Measurements from ENCODE around the gene TINAGL1. TPM values are rescaled to one million over a fixed set of nuclear protein-coding genes. Genes with fewer than 3 reads are reported as not detected.
A peak's percentile ranks its signal among the peaks of the same experiment; 100 is the strongest.

TINAGL1 gene
- total RNA-seq, 6 donors from 2014 or later = 71.3 to 191 (median 120) TPM

GRCh38 chr1:31570228-31570627 lies 6.1 kb upstream of the TINAGL1 start:
- DNase-seq = no peak
- Histone ChIP-seq H3K36me3 (no peaks in the 10 kb centered on the region), H3K27ac (no peak overlapping the region), H3K27me3 (no peaks in the 10 kb centered on the region), H3K9me3 (no peaks in the 10 kb centered on the region), H3K4me1 (peaks cover 26 to 48% (median 40%) of the 10 kb centered on the region in 4 donors), H3K4me3 (no peak overlapping the region)
- TF ChIP-seq EP300 (IDR thresholded peaks at IDR 0.05) = no peak
- TF ChIP-seq, protein P1, sequence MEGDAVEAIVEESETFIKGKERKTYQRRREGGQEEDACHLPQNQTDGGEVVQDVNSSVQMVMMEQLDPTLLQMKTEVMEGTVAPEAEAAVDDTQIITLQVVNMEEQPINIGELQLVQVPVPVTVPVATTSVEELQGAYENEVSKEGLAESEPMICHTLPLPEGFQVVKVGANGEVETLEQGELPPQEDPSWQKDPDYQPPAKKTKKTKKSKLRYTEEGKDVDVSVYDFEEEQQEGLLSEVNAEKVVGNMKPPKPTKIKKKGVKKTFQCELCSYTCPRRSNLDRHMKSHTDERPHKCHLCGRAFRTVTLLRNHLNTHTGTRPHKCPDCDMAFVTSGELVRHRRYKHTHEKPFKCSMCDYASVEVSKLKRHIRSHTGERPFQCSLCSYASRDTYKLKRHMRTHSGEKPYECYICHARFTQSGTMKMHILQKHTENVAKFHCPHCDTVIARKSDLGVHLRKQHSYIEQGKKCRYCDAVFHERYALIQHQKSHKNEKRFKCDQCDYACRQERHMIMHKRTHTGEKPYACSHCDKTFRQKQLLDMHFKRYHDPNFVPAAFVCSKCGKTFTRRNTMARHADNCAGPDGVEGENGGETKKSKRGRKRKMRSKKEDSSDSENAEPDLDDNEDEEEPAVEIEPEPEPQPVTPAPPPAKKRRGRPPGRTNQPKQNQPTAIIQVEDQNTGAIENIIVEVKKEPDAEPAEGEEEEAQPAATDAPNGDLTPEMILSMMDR (IDR thresholded peaks at IDR 0.05) = no peak
- TF ChIP-seq POLR2A (IDR thresholded peaks at IDR 0.05) = no peak
- no peak for TF ChIP-seq POLR2AphosphoS5 (IDR thresholded peaks at IDR 0.05)
- 69 to 81% methylated on average over 10 to 11 of the region's 11 CpGs for WGBS, 2 donors
- ATAC-seq (ENCODE audit: low FRiP score in 2 of 2) = no peak

- Histone ChIP-seq H3K27me3 (no peaks in the 10 kb centered on the region), H3K36me3 (no peaks in the 10 kb centered on the region), H3K4me1 (peaks cover 33 to 54% (median 47%) of the 10 kb centered on the region in 4 donors), H3K27ac (no peak overlapping the region), H3K4me3 (no peak overlapping the region), H3K9me3 (no peaks in the 10 kb centered on the region)
- ATAC-seq (ENCODE audit: low FRiP score in 2 of 2) = no peak
- no peak for DNase-seq
- WGBS, 2 donors = 50 to 80% methylated on average over 1 of the region's 1 CpG
- TF ChIP-seq EP300 (IDR thresholded peaks at IDR 0.05) = no peak
- TF ChIP-seq, protein P1 (IDR thresholded peaks at IDR 0.05) = no peak
Measured at GRCh38 chr1:31570906-31571305, 5.4 kb upstream of the TINAGL1 start.

GRCh38 chr1:31571340-31572295 lies 4.7 kb upstream of the TINAGL1 start:
- 79 to 81% methylated on average over 14 of the region's 14 CpGs for WGBS, 2 donors
- TF ChIP-seq EP300 (IDR thresholded peaks at IDR 0.05) (no peak), POLR2A (IDR thresholded peaks at IDR 0.05) (no peak), POLR2AphosphoS5 (IDR thresholded peaks at IDR 0.05) (no peak)
- TF ChIP-seq, protein P1 (IDR thresholded peaks at IDR 0.05) = no peak
- ATAC-seq (ENCODE audit: low FRiP score in 2 of 2) (no peak), DNase-seq (no peak)
- H3K4me3 ChIP-seq = no peak overlapping the region
- no peaks in the 10 kb centered on the region for H3K9me3 ChIP-seq
- H3K27ac ChIP-seq = no peak overlapping the region
- no peaks in the 10 kb centered on the region for H3K27me3 ChIP-seq
- no peaks in the 10 kb centered on the region for H3K36me3 ChIP-seq
- H3K4me1 ChIP-seq = peaks cover 38 to 58% (median 54%) of the 10 kb centered on the region in 4 donors

- Histone ChIP-seq H3K4me3 (no peak overlapping the region), H3K4me1 (peaks cover 38 to 60% (median 55%) of the 10 kb centered on the region in 4 donors), H3K27me3 (no peaks in the 10 kb centered on the region), H3K9me3 (no peaks in the 10 kb centered on the region), H3K36me3 (no peaks in the 10 kb centered on the region), H3K27ac (peak overlapping the region; percentile 73 to 91 (median 83))
- ATAC-seq (ENCODE audit: low FRiP score in 2 of 2) (no peak), DNase-seq (peak in 1 of 2 donors; percentile 65)
- WGBS, 2 donors = 63 to 67% methylated on average over 6 to 7 of the region's 7 CpGs
- TF ChIP-seq POLR2A (IDR thresholded peaks at IDR 0.05) (no peak), EP300 (IDR thresholded peaks at IDR 0.05) (no peak), POLR2AphosphoS5 (IDR thresholded peaks at IDR 0.05) (no peak)
- TF ChIP-seq, protein P1 (IDR thresholded peaks at IDR 0.05) = no peak
Measured at GRCh38 chr1:31572323-31573104, 3.8 kb upstream of the TINAGL1 start.
